ENCODE measurements around the gene CEP89.
"Not testable (repeated sequence)": the region's sequence is repeated elsewhere in the genome, so short reads cannot be mapped to it uniquely, and the experiment has no call there.

Gene CEP89

GRCh38 chr19:32837531-32837930, 134.2 kb downstream of the CEP89 start:
- DNase-seq, result no peak

DNA sequence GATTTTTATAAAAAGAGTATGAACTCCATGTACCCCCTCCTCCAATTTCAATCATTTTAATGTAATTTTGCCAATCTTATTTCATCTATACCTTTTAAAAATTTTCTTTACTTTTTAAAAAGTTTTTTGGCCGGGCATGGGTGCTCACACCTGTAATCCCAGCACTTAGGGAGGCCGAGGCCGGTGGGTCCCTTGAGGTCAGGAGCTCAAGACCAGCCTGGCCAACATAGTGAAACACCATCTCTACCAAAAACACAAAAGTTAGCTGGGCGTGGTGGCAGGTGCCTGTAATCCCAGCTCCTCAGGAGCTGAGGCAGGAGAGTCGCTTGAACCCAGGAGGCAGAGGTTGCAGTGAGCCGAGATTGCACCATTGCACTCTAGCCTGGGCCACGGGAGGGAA, 138.4 kb downstream of the CEP89 start:
- not testable (repeated sequence) for DNase-seq

GRCh38 chr19:32832825-32833224, 138.9 kb downstream of the CEP89 start:
- not testable (repeated sequence) for DNase-seq

- DNase-seq, result not testable (repeated sequence)
Measured at GRCh38 chr19:32832094-32832493, 139.7 kb downstream of the CEP89 start.

DNA sequence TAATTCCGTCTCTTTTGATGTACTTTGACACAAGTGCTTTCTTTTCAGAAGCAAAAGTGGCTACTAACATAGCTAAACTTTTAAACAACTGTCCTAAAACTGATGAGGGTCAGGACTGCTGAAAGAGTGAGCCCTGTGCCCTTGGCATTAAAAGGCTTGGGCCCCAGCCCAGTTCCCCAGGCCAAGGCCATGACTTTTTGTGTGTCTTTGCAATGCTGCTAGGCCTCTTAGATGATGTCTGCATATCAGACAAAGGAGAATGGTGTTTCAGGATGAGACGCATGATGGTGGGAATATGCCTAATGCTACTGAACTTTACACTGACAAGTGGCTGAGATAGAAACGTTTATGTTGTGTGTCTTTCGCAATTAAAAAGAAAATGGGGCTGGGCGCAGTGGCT, 140.1 kb downstream of the CEP89 start:
- no peak for DNase-seq

GRCh38 chr19:32830231-32831014, 141.3 kb downstream of the CEP89 start:
- no peak for DNase-seq

DNA sequence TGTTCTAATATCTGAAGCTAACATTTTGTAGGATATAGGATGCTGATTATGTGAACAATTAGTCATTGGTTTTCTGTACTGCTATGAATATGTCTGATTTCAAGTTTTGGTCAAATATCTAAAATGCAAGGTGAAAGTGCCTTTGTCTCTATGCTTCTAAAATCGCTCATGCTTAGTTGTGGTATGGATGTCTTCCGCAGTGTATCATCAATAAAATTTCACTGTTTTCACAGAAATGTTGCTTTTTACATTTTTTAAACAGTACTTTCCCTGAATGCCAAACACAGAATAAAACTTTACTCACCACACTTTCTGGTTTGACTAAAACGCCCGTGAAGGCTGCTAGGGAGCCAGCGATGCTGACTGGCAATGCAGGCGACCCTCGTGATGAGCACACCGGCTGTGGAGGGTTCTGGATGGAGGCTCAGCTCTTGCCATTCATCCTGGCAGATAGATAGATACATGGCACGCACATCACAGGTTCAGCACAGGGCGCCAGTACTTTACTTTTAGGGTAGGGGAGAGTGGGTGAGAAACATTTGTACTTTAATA, 142.3 kb downstream of the CEP89 start:
- no peak for DNase-seq

DNA sequence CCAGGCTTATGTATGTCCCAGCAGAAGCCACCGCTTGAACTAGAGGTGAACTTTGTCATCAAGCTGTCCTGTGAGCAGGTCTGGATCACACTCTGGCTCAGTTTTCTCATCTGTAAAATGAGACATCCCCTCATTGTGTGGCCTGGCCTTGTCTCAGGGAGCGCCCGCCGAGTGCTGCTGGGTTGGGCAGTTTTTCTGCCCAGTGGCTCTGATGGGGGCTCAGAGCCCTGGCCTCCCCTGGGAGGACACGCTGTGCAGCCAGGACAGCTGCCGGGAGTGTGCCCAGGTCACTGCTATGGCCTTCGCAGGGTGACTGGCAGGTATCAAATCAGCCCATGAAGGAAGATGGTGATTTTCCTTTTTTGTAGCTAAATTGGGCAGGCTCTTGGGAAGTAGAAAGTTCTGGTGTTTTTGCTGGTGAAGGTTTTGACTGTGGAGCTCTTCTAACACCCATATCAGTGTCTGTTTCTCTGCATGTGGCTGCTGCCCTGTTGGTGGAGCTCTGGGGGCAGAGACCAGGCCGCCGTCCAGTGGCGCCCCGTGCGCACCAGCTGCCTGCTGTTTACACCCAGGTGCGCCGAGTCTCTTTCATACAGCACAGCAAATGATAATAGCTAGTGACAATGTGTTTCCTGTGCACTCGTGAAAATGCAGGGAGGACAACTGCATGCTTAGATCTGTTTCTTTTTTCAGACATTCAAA, 143.0 kb downstream of the CEP89 start:
- no peak for DNase-seq

- DNase-seq, result no peak
Measured at GRCh38 chr19:32828139-32828538, 143.6 kb downstream of the CEP89 start.
